ENCODE results near the gene BTBD16. TPM values are rescaled to one million over a fixed set of nuclear protein-coding genes. Genes with fewer than 3 reads are reported as not detected.

BTBD16 gene
- total RNA-seq, 1 experiment from 2014 or later, result not detected

GRCh38 chr10:122327237-122328206 is 56.4 kb downstream of the BTBD16 start (continued):
- TF ChIP-seq PRRX2 (CRISPR knock-in tag; IDR thresholded peaks at IDR 0.05), result no peak
- no peak for TF ChIP-seq FOXP4 (CRISPR knock-in tag; IDR thresholded peaks at IDR 0.05)

DNA sequence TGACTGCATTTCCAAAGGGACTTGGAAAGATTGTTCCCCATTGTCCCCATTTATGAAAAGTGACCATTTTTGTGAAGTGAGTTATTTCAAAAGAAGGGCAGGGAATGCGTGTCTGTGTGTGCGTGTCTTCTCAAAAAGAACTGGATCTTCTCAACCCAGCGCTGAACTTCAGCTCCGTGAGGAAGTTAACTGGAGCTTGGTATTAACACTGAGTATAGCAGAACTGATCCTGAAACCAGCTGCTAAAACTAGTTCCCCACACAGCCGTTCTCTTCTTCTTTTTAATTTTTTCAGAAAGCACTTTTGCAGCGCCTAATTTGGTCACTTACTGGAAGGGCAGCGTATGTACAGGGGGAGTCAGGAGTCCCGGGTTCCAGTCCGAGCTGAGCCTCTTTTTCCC is 57.6 kb downstream of the BTBD16 start:
- H3K4me3 Mint-ChIP-seq, result no peak overlapping the region
- POLR2A ChIA-PET, result interaction anchor here (0.5 kb wide), 1 partner anchor 71 kb away, joined by 3 read pairs; no protein-coding TSS in a partner anchor
- no peaks in the 10 kb centered on the region for H3K36me3 Mint-ChIP-seq
- peaks cover 11% of the 10 kb centered on the region for H3K9me3 Mint-ChIP-seq
- H3K27ac Mint-ChIP-seq, result no peak overlapping the region
- H3K27me3 Mint-ChIP-seq (ENCODE audit: low read depth), result peaks cover 3% of the 10 kb centered on the region
- DNase-seq (ENCODE audit: low spot score) (no peak), ATAC-seq (no peak)
- CTCF ChIA-PET, result interaction anchor here (0.8 to 1.2 kb wide), 2 partner anchors 13 to 30 kb away, joined by 4 read pairs; no protein-coding TSS in a partner anchor
- peaks cover 14% of the 10 kb centered on the region for H3K4me1 Mint-ChIP-seq
- TF ChIP-seq ZNF232 (CRISPR knock-in tag; IDR thresholded peaks at IDR 0.05), result no peak

DNA sequence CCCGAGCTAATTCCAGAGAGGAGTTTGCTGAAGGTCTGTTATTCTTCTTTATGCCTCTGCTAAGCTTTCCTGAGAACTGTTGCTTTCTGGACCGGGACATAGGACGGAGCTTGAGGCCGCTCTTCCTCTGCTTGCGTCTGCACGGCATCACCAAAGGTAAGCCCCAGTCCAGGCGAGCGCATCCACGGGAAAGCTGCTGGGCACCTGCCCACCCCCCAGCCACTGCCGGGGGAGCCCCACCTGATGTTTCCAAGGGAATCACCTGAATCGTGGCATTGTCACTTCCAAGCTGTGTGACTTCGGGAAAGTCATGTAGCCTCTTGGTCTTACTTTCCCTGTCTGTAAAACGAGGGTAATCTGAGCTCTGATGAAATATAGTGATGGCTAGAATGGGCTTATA is 58.3 kb downstream of the BTBD16 start:
- H3K27me3 Mint-ChIP-seq (ENCODE audit: low read depth), result peaks cover 3% of the 10 kb centered on the region
- peaks cover 14% of the 10 kb centered on the region for H3K4me1 Mint-ChIP-seq
- TF ChIP-seq, protein P1, sequence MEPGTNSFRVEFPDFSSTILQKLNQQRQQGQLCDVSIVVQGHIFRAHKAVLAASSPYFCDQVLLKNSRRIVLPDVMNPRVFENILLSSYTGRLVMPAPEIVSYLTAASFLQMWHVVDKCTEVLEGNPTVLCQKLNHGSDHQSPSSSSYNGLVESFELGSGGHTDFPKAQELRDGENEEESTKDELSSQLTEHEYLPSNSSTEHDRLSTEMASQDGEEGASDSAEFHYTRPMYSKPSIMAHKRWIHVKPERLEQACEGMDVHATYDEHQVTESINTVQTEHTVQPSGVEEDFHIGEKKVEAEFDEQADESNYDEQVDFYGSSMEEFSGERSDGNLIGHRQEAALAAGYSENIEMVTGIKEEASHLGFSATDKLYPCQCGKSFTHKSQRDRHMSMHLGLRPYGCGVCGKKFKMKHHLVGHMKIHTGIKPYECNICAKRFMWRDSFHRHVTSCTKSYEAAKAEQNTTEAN (CRISPR knock-in tag; IDR thresholded peaks at IDR 0.05), result no peak
- TF ChIP-seq ZNF512 (CRISPR knock-in tag; IDR thresholded peaks at IDR 0.05; ENCODE audit: borderline replicate concordance), result no peak
- POLR2A ChIA-PET, result no interaction called here
- H3K36me3 Mint-ChIP-seq, result no peaks in the 10 kb centered on the region
- H3K9me3 Mint-ChIP-seq, result peaks cover 11% of the 10 kb centered on the region
- ATAC-seq (no peak), DNase-seq (ENCODE audit: low spot score) (no peak)
- CTCF ChIA-PET, result interaction anchor here (0.8 to 1.4 kb wide), 5 partner anchors 12 to 105 kb away, joined by 3 to 8 read pairs (median 4); no protein-coding TSS in a partner anchor
- no peak overlapping the region for H3K4me3 Mint-ChIP-seq
- H3K27ac Mint-ChIP-seq, result no peak overlapping the region

DNA sequence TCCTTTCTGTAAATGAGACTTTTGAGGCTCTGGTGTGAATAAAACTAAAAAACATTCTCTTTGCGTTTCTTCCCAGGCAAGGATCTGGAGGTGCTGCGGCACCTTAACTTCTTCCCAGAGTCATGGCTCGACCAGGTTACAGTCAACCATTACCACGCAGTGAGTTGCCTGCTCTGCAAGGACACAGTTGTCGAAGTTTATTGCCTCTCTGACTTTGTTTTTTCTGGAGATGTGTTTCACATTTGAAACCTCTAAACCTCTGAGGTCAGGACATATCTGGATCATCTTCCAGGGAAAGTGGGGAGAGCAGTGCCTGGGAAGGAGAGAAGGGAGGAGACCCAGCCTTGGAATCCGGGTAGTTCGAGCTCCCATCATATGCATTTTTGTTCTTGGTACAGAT is 60.0 kb downstream of the BTBD16 start:
- ChIA-PET POLR2A (no interaction called here), CTCF (no interaction called here)
- Mint-ChIP-seq H3K36me3 (no peaks in the 10 kb centered on the region), H3K4me1 (peaks cover 14% of the 10 kb centered on the region), H3K27ac (no peak overlapping the region), H3K4me3 (no peak overlapping the region), H3K9me3 (peaks cover 7% of the 10 kb centered on the region; the same call in 1 of the 2 replicates), H3K27me3 (ENCODE audit: low read depth) (peaks cover 3% of the 10 kb centered on the region)
- DNase-seq (ENCODE audit: low spot score) (no peak), ATAC-seq (no peak)
- TF ChIP-seq MLX (CRISPR knock-in tag; IDR thresholded peaks at IDR 0.05), result no peak
- TF ChIP-seq HMGA2 (CRISPR knock-in tag; IDR thresholded peaks at IDR 0.05), result no peak
- no peak for TF ChIP-seq ZNF263 (CRISPR knock-in tag; IDR thresholded peaks at IDR 0.05; ENCODE audit: low read depth)
- TF ChIP-seq, protein P2, sequence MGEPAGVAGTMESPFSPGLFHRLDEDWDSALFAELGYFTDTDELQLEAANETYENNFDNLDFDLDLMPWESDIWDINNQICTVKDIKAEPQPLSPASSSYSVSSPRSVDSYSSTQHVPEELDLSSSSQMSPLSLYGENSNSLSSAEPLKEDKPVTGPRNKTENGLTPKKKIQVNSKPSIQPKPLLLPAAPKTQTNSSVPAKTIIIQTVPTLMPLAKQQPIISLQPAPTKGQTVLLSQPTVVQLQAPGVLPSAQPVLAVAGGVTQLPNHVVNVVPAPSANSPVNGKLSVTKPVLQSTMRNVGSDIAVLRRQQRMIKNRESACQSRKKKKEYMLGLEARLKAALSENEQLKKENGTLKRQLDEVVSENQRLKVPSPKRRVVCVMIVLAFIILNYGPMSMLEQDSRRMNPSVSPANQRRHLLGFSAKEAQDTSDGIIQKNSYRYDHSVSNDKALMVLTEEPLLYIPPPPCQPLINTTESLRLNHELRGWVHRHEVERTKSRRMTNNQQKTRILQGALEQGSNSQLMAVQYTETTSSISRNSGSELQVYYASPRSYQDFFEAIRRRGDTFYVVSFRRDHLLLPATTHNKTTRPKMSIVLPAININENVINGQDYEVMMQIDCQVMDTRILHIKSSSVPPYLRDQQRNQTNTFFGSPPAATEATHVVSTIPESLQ (CRISPR knock-in tag; IDR thresholded peaks at IDR 0.05), result no peak
- TF ChIP-seq TEAD4 (CRISPR knock-in tag; IDR thresholded peaks at IDR 0.05), result no peak
- no peak for TF ChIP-seq TCF7 (CRISPR knock-in tag; IDR thresholded peaks at IDR 0.05; ENCODE audit: low read depth)
- no peak for TF ChIP-seq GTF2I (CRISPR knock-in tag; conservative IDR thresholded peaks at IDR 0.05)
- TF ChIP-seq, protein P3, sequence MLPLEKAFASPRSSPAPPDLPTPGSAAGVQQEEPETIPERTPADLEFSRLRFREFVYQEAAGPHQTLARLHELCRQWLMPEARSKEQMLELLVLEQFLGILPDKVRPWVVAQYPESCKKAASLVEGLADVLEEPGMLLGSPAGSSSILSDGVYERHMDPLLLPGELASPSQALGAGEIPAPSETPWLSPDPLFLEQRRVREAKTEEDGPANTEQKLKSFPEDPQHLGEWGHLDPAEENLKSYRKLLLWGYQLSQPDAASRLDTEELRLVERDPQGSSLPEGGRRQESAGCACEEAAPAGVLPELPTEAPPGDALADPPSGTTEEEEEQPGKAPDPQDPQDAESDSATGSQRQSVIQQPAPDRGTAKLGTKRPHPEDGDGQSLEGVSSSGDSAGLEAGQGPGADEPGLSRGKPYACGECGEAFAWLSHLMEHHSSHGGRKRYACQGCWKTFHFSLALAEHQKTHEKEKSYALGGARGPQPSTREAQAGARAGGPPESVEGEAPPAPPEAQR (CRISPR knock-in tag; IDR thresholded peaks at IDR 0.05), result no peak
- no peak for TF ChIP-seq ZBTB21 (CRISPR knock-in tag; IDR thresholded peaks at IDR 0.05; ENCODE audit: borderline replicate concordance)
- no peak for TF ChIP-seq ZNF219 (CRISPR knock-in tag; IDR thresholded peaks at IDR 0.05; ENCODE audit: borderline replicate concordance)
- no peak for TF ChIP-seq ZNF232 (CRISPR knock-in tag; IDR thresholded peaks at IDR 0.05)
- TF ChIP-seq ATF1 (CRISPR knock-in tag; IDR thresholded peaks at IDR 0.05), result no peak
- TF ChIP-seq JUN (CRISPR knock-in tag; IDR thresholded peaks at IDR 0.05), result no peak
